ENCODE measurements around the gene SRPK2.

The SRPK2 gene

GRCh38 chr7:105204953-105205352 lies 183.8 kb downstream of the SRPK2 start:
- Histone ChIP-seq H3K4me2 (ENCODE audit: low read length) (no peak overlapping the region), H3K79me2 (ENCODE audit: insufficient read depth, low read length) (no peaks in the 10 kb centered on the region)

GRCh38 chr7:105204520-105204919 lies 184.2 kb downstream of the SRPK2 start:
- no peak overlapping the region for H3K4me2 ChIP-seq (ENCODE audit: low read length)

More at GRCh38 chr7:105204953-105205352, 183.8 kb downstream of the SRPK2 start:
- Histone ChIP-seq H3F3A (ENCODE audit: insufficient read depth, low read length) (no peaks in the 10 kb centered on the region), H3K4me3 (ENCODE audit: low read depth, low read length, poor library complexity, severe bottlenecking) (no peak overlapping the region), H3K27me3 (ENCODE audit: insufficient read depth, low read length) (no peaks in the 10 kb centered on the region), H2AFZ (ENCODE audit: low read length) (no peak overlapping the region), H3K9ac (ENCODE audit: low read length) (no peak overlapping the region), H3K36me3 (ENCODE audit: insufficient read depth, low read length) (no peaks in the 10 kb centered on the region), H3K9me3 (ENCODE audit: low read length) (no peaks in the 10 kb centered on the region), H3K9me2 (ENCODE audit: low read depth, low read length) (no peaks in the 10 kb centered on the region), H4K20me1 (ENCODE audit: insufficient read depth, low read length) (no peaks in the 10 kb centered on the region), H3K4me1 (ENCODE audit: insufficient read depth, low read length, severe bottlenecking) (peaks cover 6% of the 10 kb centered on the region), H3K27ac (ENCODE audit: low read depth, low read length, poor library complexity, severe bottlenecking) (no peak overlapping the region)
- TF ChIP-seq EZH2 (IDR thresholded peaks at IDR 0.05; ENCODE audit: borderline replicate concordance, low read length) (no peak), CTCF (IDR thresholded peaks at IDR 0.05; ENCODE audit: low read length) (no peak)

DNA sequence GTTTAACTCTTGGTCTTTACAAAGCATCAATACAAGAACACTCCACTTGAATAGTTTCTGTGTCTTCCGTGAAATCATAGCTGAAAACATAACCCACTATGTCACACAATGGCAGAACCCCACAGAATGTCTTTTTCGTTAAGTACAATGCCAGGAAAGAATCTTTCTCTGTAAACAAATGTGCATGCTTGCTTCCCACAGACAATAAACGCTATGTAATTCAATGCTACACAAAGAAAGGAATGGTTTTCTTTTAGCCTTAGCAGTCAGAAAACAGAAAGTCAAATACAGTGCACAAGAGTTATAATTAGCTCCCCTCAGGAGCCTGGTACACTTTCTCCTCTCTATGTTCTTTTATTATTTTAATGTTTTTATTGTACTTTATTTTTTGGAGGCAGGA lies 186.1 kb downstream of the SRPK2 start:
- TF ChIP-seq CTCF (IDR thresholded peaks at IDR 0.05; ENCODE audit: low read length) (no peak), EZH2 (IDR thresholded peaks at IDR 0.05; ENCODE audit: borderline replicate concordance, low read length) (no peak)
- Histone ChIP-seq H3K4me1 (ENCODE audit: insufficient read depth, low read length, severe bottlenecking) (peaks cover 4% of the 10 kb centered on the region), H3K9me3 (ENCODE audit: low read length) (no peaks in the 10 kb centered on the region), H3K4me2 (ENCODE audit: low read length) (no peak overlapping the region), H3K27ac (ENCODE audit: low read depth, low read length, poor library complexity, severe bottlenecking) (no peak overlapping the region), H2AFZ (ENCODE audit: low read length) (no peak overlapping the region), H3K9ac (ENCODE audit: low read length) (no peak overlapping the region), H3F3A (ENCODE audit: insufficient read depth, low read length) (no peaks in the 10 kb centered on the region), H3K9me2 (ENCODE audit: low read depth, low read length) (no peaks in the 10 kb centered on the region), H4K20me1 (ENCODE audit: insufficient read depth, low read length) (no peaks in the 10 kb centered on the region), H3K27me3 (ENCODE audit: insufficient read depth, low read length) (no peaks in the 10 kb centered on the region), H3K79me2 (ENCODE audit: insufficient read depth, low read length) (no peaks in the 10 kb centered on the region), H3K4me3 (ENCODE audit: low read depth, low read length, poor library complexity, severe bottlenecking) (no peak overlapping the region), H3K36me3 (ENCODE audit: insufficient read depth, low read length) (no peaks in the 10 kb centered on the region)

More at GRCh38 chr7:105204520-105204919, 184.2 kb downstream of the SRPK2 start:
- Histone ChIP-seq H3F3A (ENCODE audit: insufficient read depth, low read length) (no peaks in the 10 kb centered on the region), H4K20me1 (ENCODE audit: insufficient read depth, low read length) (no peaks in the 10 kb centered on the region), H3K9ac (ENCODE audit: low read length) (no peak overlapping the region), H3K27ac (ENCODE audit: low read depth, low read length, poor library complexity, severe bottlenecking) (no peak overlapping the region), H3K27me3 (ENCODE audit: insufficient read depth, low read length) (no peaks in the 10 kb centered on the region), H3K4me1 (ENCODE audit: insufficient read depth, low read length, severe bottlenecking) (peaks cover 4% of the 10 kb centered on the region), H3K4me3 (ENCODE audit: low read depth, low read length, poor library complexity, severe bottlenecking) (no peak overlapping the region), H3K79me2 (ENCODE audit: insufficient read depth, low read length) (no peaks in the 10 kb centered on the region), H2AFZ (ENCODE audit: low read length) (no peak overlapping the region), H3K36me3 (ENCODE audit: insufficient read depth, low read length) (no peaks in the 10 kb centered on the region), H3K9me3 (ENCODE audit: low read length) (no peaks in the 10 kb centered on the region), H3K9me2 (ENCODE audit: low read depth, low read length) (no peaks in the 10 kb centered on the region)
- TF ChIP-seq CTCF (IDR thresholded peaks at IDR 0.05; ENCODE audit: low read length) = no peak

Data from OCI-LY1 (cell line).